BE2C (cell line): ENCODE results near the gene RPS6KA2.

Experiments used
- DNase-seq: peaks from one replicate; pipeline ENCODE4 v3.0.0-alpha.2; 2020
- H3K27me3 ChIP-seq: fragments of 250-450 bp; sonication (Bioruptor Pico); 2 replicates; pipeline ENCODE4 v1.5.1; 2020; ENCODE audit warnings: mild to moderate bottlenecking
- H3K36me3 ChIP-seq: fragments of 250-450 bp; sonication (Bioruptor Pico); 2 replicates; pipeline ENCODE4 v1.5.1; 2020; ENCODE audit warnings: mild to moderate bottlenecking
- H3K4me1 ChIP-seq: fragments of 250-450 bp; sonication (Bioruptor Pico); 2 replicates; pipeline ENCODE4 v1.5.1; 2020
- H3K4me3 ChIP-seq: 2 replicates; pipeline ENCODE4 v1.5.1; 2011; ENCODE audit warnings: low read depth, low read length
- H3K9me3 ChIP-seq: fragments of 250-450 bp; sonication (Bioruptor Pico); 2 replicates; pipeline ENCODE4 v1.5.1; 2020
- TF ChIP-seq, protein P1 (sequence below): IDR thresholded peaks from 2 replicates; pipeline ENCODE4 v1.5.1; 2012; ENCODE audit warnings: mild to moderate bottlenecking, low read depth, low read length

RPS6KA2 gene

DNA sequence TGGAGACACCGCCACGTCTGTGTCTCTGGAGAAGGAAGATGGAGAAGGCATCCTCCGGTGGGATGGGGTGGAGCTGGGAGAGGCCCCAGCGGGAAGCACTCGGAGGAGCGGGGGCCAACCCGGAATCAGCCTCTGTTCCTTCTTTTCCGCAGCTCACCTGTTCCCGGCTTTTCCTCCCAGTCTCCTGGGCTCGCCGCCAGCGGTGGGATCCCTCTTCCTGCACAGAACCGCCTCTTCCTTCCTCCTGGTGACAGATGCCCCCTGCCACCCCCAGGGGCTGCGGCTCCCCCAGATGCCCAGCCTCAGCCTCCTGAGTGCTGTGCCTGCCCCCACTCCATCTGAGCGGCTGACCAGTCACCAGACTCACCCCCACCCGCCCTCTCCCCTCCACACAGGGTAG is 63.9 kb downstream of the RPS6KA2 start:
- H3K36me3 ChIP-seq, result no peaks in the 10 kb centered on the region
- H3K27me3 ChIP-seq, result no peaks in the 10 kb centered on the region
- no peak overlapping the region for H3K4me3 ChIP-seq
- no peaks in the 10 kb centered on the region for H3K4me1 ChIP-seq
- no peaks in the 10 kb centered on the region for H3K9me3 ChIP-seq
- TF ChIP-seq, protein P1, sequence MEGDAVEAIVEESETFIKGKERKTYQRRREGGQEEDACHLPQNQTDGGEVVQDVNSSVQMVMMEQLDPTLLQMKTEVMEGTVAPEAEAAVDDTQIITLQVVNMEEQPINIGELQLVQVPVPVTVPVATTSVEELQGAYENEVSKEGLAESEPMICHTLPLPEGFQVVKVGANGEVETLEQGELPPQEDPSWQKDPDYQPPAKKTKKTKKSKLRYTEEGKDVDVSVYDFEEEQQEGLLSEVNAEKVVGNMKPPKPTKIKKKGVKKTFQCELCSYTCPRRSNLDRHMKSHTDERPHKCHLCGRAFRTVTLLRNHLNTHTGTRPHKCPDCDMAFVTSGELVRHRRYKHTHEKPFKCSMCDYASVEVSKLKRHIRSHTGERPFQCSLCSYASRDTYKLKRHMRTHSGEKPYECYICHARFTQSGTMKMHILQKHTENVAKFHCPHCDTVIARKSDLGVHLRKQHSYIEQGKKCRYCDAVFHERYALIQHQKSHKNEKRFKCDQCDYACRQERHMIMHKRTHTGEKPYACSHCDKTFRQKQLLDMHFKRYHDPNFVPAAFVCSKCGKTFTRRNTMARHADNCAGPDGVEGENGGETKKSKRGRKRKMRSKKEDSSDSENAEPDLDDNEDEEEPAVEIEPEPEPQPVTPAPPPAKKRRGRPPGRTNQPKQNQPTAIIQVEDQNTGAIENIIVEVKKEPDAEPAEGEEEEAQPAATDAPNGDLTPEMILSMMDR, result no peak
- no peak for DNase-seq

DNA sequence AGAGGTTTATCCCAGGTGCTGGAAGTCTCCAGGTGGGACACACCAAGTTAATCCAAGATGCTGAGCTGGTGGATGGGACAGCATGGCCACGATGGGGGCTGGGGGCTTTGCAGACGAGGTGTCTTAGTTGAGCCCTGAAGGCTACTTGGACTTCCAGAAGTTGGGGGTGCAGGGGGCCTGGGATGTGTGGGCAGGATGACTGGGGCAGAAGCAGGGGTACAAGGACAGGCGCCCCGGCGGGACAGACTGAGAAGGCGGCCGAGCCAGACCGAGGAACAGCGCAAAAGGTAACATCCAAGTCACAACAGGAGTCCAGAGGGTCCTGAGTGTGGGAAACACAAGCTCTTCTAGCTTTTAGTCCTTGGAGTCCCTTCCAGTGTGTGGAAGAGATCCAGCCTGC is 64.3 kb downstream of the RPS6KA2 start:
- no peak for DNase-seq
- no peaks in the 10 kb centered on the region for H3K27me3 ChIP-seq
- H3K4me3 ChIP-seq, result no peak overlapping the region
- no peaks in the 10 kb centered on the region for H3K4me1 ChIP-seq
- no peaks in the 10 kb centered on the region for H3K9me3 ChIP-seq
- H3K36me3 ChIP-seq, result no peaks in the 10 kb centered on the region
- TF ChIP-seq, protein P1, result no peak

DNA sequence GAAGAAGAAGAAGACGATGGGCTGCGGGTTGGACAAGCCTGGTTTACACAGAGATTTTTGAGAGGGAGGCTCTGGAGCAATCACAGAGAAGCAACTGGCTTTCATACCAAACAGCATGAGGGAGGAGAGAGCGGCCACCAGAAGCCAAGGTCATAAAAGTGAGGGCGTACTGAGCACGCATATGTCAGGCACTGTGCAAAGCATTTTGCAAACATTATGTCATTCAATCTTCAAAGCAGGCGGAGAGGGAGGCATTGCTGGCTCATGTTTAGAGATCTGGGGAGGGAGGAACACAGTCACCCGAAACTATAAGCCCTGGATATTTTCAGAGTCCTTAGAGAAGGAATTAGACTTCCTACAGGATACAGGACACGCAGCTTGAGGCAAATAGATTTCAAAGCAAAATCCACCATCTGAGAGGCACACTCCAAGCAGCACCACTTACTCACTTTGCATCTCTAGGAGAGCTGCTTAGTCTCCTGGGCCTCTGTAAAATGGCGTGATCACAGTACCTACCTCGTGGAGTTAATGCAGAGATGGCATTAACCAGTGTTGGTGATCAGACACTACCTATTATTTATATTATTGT is 65.2 kb downstream of the RPS6KA2 start:
- Histone ChIP-seq H3K4me1 (no peaks in the 10 kb centered on the region), H3K4me3 (no peak overlapping the region), H3K36me3 (no peaks in the 10 kb centered on the region), H3K27me3 (no peaks in the 10 kb centered on the region), H3K9me3 (no peaks in the 10 kb centered on the region)
- DNase-seq, result no peak
- TF ChIP-seq, protein P1, result no peak

DNA sequence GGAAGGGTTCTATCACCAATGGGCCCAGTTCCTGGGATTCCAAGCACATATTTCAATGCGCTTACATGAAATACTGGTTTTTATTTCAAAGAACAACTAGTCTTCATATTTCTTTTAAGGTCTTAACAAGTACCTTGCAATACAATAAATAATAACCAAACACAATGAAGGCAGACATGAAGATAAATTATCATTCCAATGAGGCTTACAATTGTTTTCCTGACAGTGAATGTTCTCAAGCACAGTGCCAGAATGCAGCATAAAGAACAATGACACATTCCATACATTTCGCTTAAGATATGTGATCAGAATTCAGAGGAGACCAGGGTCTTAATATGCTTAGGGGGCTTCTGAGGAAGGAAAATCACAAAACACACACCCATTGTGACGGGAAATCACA is 66.8 kb downstream of the RPS6KA2 start:
- TF ChIP-seq, protein P1, result no peak
- Histone ChIP-seq H3K4me3 (no peak overlapping the region), H3K36me3 (no peaks in the 10 kb centered on the region), H3K4me1 (no peaks in the 10 kb centered on the region), H3K27me3 (no peaks in the 10 kb centered on the region), H3K9me3 (no peaks in the 10 kb centered on the region)
- DNase-seq, result no peak

DNA sequence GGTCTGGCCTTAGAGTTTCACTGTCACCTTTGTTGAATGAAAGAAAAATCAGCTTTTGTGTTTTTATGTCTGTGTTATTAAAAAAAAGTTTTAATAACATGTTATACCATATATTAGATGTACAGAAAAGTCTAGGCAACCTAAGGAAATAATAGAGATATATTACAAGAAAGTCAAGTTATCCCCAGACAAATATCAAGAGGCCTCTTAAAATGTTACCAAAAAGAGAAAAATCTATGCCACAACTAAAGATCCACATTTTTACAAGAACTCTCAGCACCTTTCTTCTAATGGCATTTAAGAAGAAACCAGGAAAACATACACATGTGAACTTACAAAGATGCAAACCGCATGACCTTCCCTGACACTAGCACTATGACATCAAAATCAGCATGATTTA is 67.4 kb downstream of the RPS6KA2 start:
- H3K27me3 ChIP-seq, result no peaks in the 10 kb centered on the region
- DNase-seq, result no peak
- TF ChIP-seq, protein P1, result no peak
- no peaks in the 10 kb centered on the region for H3K9me3 ChIP-seq
- no peaks in the 10 kb centered on the region for H3K36me3 ChIP-seq
- no peaks in the 10 kb centered on the region for H3K4me1 ChIP-seq
- H3K4me3 ChIP-seq, result no peak overlapping the region

DNA sequence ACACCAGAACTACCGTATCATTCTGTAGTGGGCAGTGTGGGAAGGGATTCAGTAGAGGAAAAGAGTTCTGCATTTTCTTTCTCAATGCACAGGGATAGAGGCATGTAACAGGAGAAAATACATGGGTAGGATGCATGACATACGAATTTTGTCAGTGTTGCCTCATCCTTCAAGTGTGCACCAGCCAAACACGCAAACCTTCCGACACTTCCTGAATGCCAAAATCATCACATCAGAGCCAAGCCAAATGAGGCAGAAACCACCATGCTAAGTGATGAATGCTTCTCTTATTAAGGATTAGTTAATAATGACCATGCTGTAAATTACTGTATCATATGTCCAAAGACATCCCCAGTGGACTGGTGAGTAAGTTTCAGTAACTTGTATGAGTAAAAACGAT is 67.8 kb downstream of the RPS6KA2 start:
- no peaks in the 10 kb centered on the region for H3K36me3 ChIP-seq
- H3K27me3 ChIP-seq, result no peaks in the 10 kb centered on the region
- no peak for DNase-seq
- no peak overlapping the region for H3K4me3 ChIP-seq
- H3K4me1 ChIP-seq, result no peaks in the 10 kb centered on the region; the same call in 1 of the 2 replicates
- TF ChIP-seq, protein P1, result no peak
- H3K9me3 ChIP-seq, result no peaks in the 10 kb centered on the region
